PC-9 (cell line): ENCODE results near the gene UGGT2. TPM values are rescaled to one million over a fixed set of nuclear protein-coding genes. Genes with fewer than 3 reads are reported as not detected.
A peak's percentile ranks its signal among the peaks of the same experiment; 100 is the strongest.

Experiments used
- BruUV-seq: library from RNA; stranded (reverse); fragments of 400-500 nt; replicated peaks from 2 replicates; lab custom pipeline; 2021; lab: Mats Ljungman, UMichigan
- CTCF ChIA-PET: fragments of 300-600 bp; sonication (Branson Sonifier 250); formaldehyde crosslinking; loops from one replicate; lab custom pipeline; 2022; ENCODE audit warnings: antibody characterized with exemption; lab: Charles Lee
- POLR2A ChIA-PET: fragments of 300-600 bp; sonication (Branson Sonifier 250); formaldehyde crosslinking; loops from one replicate; lab custom pipeline; 2022; ENCODE audit warnings: antibody characterized with exemption; ENCODE audit not compliant: unreplicated experiment; lab: Charles Lee
- DNase-seq, 2 experiments: peaks; one replicate each; pipeline versions ENCODE4 v3.0.0 to v3.0.0-alpha.2; 2015 to 2022; ENCODE audit warnings: mixed read lengths in 1 of 2
- H2AFZ ChIP-seq: fragments of 200-600 bp; sonication (generic); 2 replicates; pipeline ENCODE4 v1.8.1; 2017; ENCODE audit warnings: antibody characterized with exemption
- H3F3A ChIP-seq: fragments of 200-600 bp; sonication (generic); 2 replicates; pipeline ENCODE4 v1.8.1; 2017; ENCODE audit warnings: antibody characterized with exemption, mild to moderate bottlenecking, low read depth; ENCODE audit not compliant: insufficient read depth
- H3K27ac ChIP-seq: fragments of 200-600 bp; sonication (generic); 2 replicates; pipeline ENCODE4 v1.6.1; 2016; ENCODE audit warnings: mixed run types
- H3K27me3 ChIP-seq: fragments of 200-600 bp; sonication (generic); 2 replicates; pipeline ENCODE4 v1.6.1; 2016; ENCODE audit warnings: low read depth, mixed run types; ENCODE audit not compliant: insufficient read depth
- H3K36me3 ChIP-seq: fragments of 200-600 bp; sonication (generic); 2 replicates; pipeline ENCODE4 v1.6.1; 2016; ENCODE audit warnings: low read depth, mixed run types
- H3K4me1 ChIP-seq: fragments of 200-600 bp; sonication (generic); replicated peaks from 2 replicates; pipeline ENCODE4 v1.6.1; 2016; ENCODE audit warnings: mixed run types; ENCODE audit not compliant: insufficient read depth
- H3K4me2 ChIP-seq: fragments of 200-600 bp; sonication (generic); 2 replicates; pipeline ENCODE4 v1.6.1; 2017; ENCODE audit warnings: mixed run types
- H3K4me3 ChIP-seq: fragments of 200-600 bp; sonication (generic); 2 replicates; pipeline ENCODE4 v1.6.1; 2016; ENCODE audit warnings: mixed run types
- H3K79me2 ChIP-seq: fragments of 200-600 bp; sonication (generic); 2 replicates; pipeline ENCODE4 v1.6.1; 2017; ENCODE audit warnings: low read depth, mixed run types
- H3K9me2 ChIP-seq: fragments of 200-600 bp; sonication (generic); 2 replicates; pipeline ENCODE4 v1.8.1; 2017; ENCODE audit warnings: mild to moderate bottlenecking; ENCODE audit not compliant: insufficient read depth
- H3K9me3 ChIP-seq: fragments of 200-600 bp; sonication (generic); 2 replicates; pipeline ENCODE4 v1.8.1; 2016; ENCODE audit warnings: low read depth; ENCODE audit not compliant: insufficient read depth
- H4K20me1 ChIP-seq: fragments of 200-600 bp; sonication (generic); 2 replicates; pipeline ENCODE4 v1.8.1; 2017; ENCODE audit not compliant: insufficient read depth
- EZH2 ChIP-seq: fragments of 200-600 bp; sonication (generic); IDR thresholded peaks from 2 replicates; pipeline ENCODE4 v1.8.0; 2017; ENCODE audit warnings: antibody characterized with exemption, low read depth
- intact Hi-C: fragments of 100-400 bp; cut with micrococcal nuclease; formaldehyde crosslinking; loops from one replicate; pipeline ENCODE4 v1.10.0; 2022; ENCODE audit not compliant: unreplicated experiment
- total RNA-seq: library from RNA; stranded (reverse); gene quantifications from 2 replicates; pipeline ENCODE4 v1.2.3, GENCODE V29; 2021
- TF ChIP-seq, protein P1 (sequence below): fragments of 200-600 bp; sonication (generic); conservative IDR thresholded peaks from 2 replicates; pipeline ENCODE4 v1.6.1; 2017; ENCODE audit warnings: mixed run types, antibody characterized with exemption, mild to moderate bottlenecking, moderate library complexity

The UGGT2 gene
- total RNA-seq, 1 experiment from 2014 or later = 27.5 TPM

- no peak overlapping the region for H3K4me3 ChIP-seq
- no peak overlapping the region for H3K4me2 ChIP-seq
- no peaks in the 10 kb centered on the region for H3K79me2 ChIP-seq
- POLR2A ChIA-PET = no interaction called here
- CTCF ChIA-PET = no interaction called here
- no peaks in the 10 kb centered on the region for H3K9me2 ChIP-seq
- no peaks in the 10 kb centered on the region for H3K4me1 ChIP-seq
- H3K36me3 ChIP-seq = no peaks in the 10 kb centered on the region
- no peaks in the 10 kb centered on the region for H3F3A ChIP-seq
- BruUV-seq = no TSS peak
- TF ChIP-seq, protein P1, sequence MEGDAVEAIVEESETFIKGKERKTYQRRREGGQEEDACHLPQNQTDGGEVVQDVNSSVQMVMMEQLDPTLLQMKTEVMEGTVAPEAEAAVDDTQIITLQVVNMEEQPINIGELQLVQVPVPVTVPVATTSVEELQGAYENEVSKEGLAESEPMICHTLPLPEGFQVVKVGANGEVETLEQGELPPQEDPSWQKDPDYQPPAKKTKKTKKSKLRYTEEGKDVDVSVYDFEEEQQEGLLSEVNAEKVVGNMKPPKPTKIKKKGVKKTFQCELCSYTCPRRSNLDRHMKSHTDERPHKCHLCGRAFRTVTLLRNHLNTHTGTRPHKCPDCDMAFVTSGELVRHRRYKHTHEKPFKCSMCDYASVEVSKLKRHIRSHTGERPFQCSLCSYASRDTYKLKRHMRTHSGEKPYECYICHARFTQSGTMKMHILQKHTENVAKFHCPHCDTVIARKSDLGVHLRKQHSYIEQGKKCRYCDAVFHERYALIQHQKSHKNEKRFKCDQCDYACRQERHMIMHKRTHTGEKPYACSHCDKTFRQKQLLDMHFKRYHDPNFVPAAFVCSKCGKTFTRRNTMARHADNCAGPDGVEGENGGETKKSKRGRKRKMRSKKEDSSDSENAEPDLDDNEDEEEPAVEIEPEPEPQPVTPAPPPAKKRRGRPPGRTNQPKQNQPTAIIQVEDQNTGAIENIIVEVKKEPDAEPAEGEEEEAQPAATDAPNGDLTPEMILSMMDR = no peak
- no peak for TF ChIP-seq EZH2
- peak in 1 of 2 experiments; percentile 15 for DNase-seq
- intact Hi-C loops = no loop called here
- no peaks in the 10 kb centered on the region for H3K9me3 ChIP-seq
- H4K20me1 ChIP-seq = no peaks in the 10 kb centered on the region; the same call in 1 of the 2 replicates
- no peak overlapping the region for H2AFZ ChIP-seq
- H3K27ac ChIP-seq = no peak overlapping the region
- H3K27me3 ChIP-seq = no peaks in the 10 kb centered on the region
Measured at GRCh38 chr13:95954266-95954665, 98.9 kb downstream of the UGGT2 start.

DNA sequence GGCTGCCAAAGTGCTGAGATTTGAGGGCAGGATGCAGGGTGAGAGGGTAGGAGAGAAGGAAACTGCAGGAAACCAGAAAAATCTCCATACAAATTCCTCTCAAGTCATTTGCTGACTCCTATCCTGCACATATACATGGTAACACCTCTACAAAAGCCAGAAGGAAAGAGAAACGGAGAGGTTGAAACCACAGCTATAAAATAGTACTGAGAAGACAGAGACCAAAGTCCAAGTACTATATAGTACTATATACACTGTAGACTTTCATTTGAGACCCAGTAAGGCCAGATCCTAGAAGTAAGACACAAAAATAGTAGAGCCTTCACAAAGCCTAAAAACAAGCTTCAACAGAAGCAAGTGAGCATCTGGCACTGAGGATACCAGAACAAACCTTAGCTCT lies 103.1 kb downstream of the UGGT2 start:
- H3K27me3 ChIP-seq = no peaks in the 10 kb centered on the region
- intact Hi-C loops = no loop called here
- no peak overlapping the region for H2AFZ ChIP-seq
- no peaks in the 10 kb centered on the region for H3K79me2 ChIP-seq
- BruUV-seq = no TSS peak
- POLR2A ChIA-PET = no interaction called here
- no peaks in the 10 kb centered on the region for H3K9me2 ChIP-seq
- no peaks in the 10 kb centered on the region; the same call in 1 of the 2 replicates for H4K20me1 ChIP-seq
- CTCF ChIA-PET = no interaction called here
- no peaks in the 10 kb centered on the region for H3K9me3 ChIP-seq
- no peak overlapping the region for H3K4me2 ChIP-seq
- no peaks in the 10 kb centered on the region for H3K4me1 ChIP-seq
- TF ChIP-seq, protein P1 = no peak
- TF ChIP-seq EZH2 = no peak
- no peak for DNase-seq
- H3K27ac ChIP-seq = no peak overlapping the region
- no peaks in the 10 kb centered on the region for H3F3A ChIP-seq
- H3K36me3 ChIP-seq = 0 out of 2 replicates have a peak, but pooled peaks cover 4% of the 10 kb centered on the region
- no peak overlapping the region for H3K4me3 ChIP-seq

DNA sequence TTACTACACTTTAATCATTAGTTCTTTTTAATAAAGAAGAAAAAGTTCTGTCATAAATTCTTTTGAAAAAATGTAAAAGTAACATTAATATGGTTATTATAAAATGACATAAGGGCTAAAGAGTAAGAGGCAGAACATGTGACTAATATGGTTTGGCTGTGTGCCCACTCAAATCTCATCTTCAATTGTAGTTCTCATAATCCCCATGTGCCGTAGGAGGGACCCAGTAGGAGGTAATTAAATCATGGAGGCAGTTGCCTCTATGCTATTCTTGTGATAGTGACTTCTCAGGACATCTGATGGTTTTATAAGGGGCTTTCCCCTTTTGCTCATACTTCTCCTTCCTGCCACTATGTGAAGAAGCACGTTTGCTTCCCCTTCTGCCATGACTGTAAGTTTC lies 104.5 kb downstream of the UGGT2 start:
- BruUV-seq = no TSS peak
- TF ChIP-seq EZH2 = no peak
- TF ChIP-seq, protein P1 = no peak
- CTCF ChIA-PET = no interaction called here

More for the DNA sequence above, 104.5 kb downstream of the UGGT2 start:
- no peak for DNase-seq
- Histone ChIP-seq H2AFZ (no peak overlapping the region), H3K27ac (no peak overlapping the region), H3K27me3 (no peaks in the 10 kb centered on the region), H3K9me3 (no peaks in the 10 kb centered on the region), H3K4me2 (no peak overlapping the region), H3K79me2 (no peaks in the 10 kb centered on the region), H3K9me2 (no peaks in the 10 kb centered on the region), H3K36me3 (0 out of 2 replicates have a peak, but pooled peaks cover 4% of the 10 kb centered on the region), H3F3A (no peaks in the 10 kb centered on the region), H3K4me3 (no peak overlapping the region), H3K4me1 (no peaks in the 10 kb centered on the region), H4K20me1 (no peaks in the 10 kb centered on the region; the same call in 1 of the 2 replicates)
- POLR2A ChIA-PET = no interaction called here
- intact Hi-C loops = no loop called here
